ENCODE results near the gene PRDM16. TPM values are rescaled to one million over a fixed set of nuclear protein-coding genes. Genes with fewer than 3 reads are reported as not detected.

The PRDM16 gene
- total and polyA plus RNA-seq, 2 donors (not counting 1 experiment from before 2014, with no cell fraction given): 0.03 to 0.12 TPM

DNA sequence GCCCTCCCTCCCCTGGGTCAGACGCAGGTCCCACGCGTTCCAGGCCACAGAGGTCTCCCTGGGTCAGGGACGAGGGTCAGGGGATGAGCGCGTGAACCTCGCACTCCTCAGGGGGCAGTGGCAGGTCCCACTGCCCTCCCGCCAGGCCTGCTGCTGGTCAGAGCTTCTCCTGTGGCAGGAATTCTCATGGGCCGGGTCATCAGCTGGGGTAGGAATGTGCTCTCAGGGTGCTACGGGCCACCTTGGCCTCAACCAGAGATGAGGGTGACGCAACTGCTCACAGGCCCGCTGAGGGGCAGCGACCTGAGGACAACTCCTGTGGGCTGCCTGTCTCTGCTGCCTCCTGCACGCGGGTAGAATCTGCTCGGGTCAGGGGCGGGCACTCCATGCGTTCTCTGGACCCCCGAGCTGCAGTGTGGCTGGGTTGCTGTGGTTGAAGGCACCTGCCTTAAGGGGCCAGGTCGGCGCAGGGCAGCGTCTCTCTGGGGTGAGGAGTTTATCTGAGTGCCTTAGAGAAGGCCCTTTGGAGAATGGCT is 128.8 kb downstream of the PRDM16 start:
- Histone ChIP-seq H3K36me3 (replicated peaks in 1 of 2; ENCODE audit: control extremely low read depth in 1 of 2, control insufficient read depth in 1 of 2, extremely low read depth in 1 of 2, insufficient read depth in 2 of 2, low read length in 1 of 2) (no peaks in the 10 kb centered on the region), H3K9ac (ENCODE audit: low read length) (no peak overlapping the region), H3K79me2 (ENCODE audit: control insufficient read depth, insufficient read depth, low read length) (no peaks in the 10 kb centered on the region), H3K9me3 (ENCODE audit: control extremely low read depth in 1 of 3, control insufficient read depth in 2 of 3, insufficient read depth in 1 of 3, low read length in 2 of 3) (peaks cover 0 to under 1% (median 0%) of the 10 kb centered on the region in 3 donors), H3K27me3 (replicated peaks in 1 of 4; ENCODE audit: control extremely low read depth in 1 of 4, control insufficient read depth in 3 of 4, insufficient read depth in 4 of 4, low read length in 3 of 4) (no peaks in the 10 kb centered on the region), H3K27ac (ENCODE audit: low read length in 2 of 2) (no peak overlapping the region), H3K4me3 (ENCODE audit: control extremely low read depth in 1 of 5, extremely low read depth in 1 of 5, insufficient read depth in 1 of 5, low read depth in 2 of 5, low read length in 4 of 5) (no peak overlapping the region), H2AFZ (ENCODE audit: insufficient read depth, low read depth, low read length, poor library complexity, severe bottlenecking) (no peak overlapping the region), H4K20me1 (ENCODE audit: control insufficient read depth, insufficient read depth, low read length, poor library complexity, severe bottlenecking) (no peaks in the 10 kb centered on the region), H3K4me2 (replicated peaks; ENCODE audit: low read depth, low read length, poor library complexity, severe bottlenecking) (no peak overlapping the region), H3K4me1 (ENCODE audit: control insufficient read depth in 2 of 2, insufficient read depth in 2 of 2, low read length in 2 of 2) (no peaks in the 10 kb centered on the region)
- WGBS (ENCODE audit: insufficient coverage): 92% methylated on average over 22 of the region's 22 CpGs
- Mint-ChIP-seq H3K27ac (no peak overlapping the region), H3K4me1 (no peaks in the 10 kb centered on the region), H3K4me3 (no peak overlapping the region), H3K27me3 (no peaks in the 10 kb centered on the region), H3K9me3 (ENCODE audit: insufficient read depth) (no peaks in the 10 kb centered on the region)
- intact Hi-C loops (cut with micrococcal nuclease): no loop called here
- no peak for ATAC-seq (ENCODE audit: low read depth)
- no peak for DNase-seq
- CTCF ChIA-PET: no interaction called here
- POLR2A ChIA-PET: no interaction called here
- TF ChIP-seq, protein P1, sequence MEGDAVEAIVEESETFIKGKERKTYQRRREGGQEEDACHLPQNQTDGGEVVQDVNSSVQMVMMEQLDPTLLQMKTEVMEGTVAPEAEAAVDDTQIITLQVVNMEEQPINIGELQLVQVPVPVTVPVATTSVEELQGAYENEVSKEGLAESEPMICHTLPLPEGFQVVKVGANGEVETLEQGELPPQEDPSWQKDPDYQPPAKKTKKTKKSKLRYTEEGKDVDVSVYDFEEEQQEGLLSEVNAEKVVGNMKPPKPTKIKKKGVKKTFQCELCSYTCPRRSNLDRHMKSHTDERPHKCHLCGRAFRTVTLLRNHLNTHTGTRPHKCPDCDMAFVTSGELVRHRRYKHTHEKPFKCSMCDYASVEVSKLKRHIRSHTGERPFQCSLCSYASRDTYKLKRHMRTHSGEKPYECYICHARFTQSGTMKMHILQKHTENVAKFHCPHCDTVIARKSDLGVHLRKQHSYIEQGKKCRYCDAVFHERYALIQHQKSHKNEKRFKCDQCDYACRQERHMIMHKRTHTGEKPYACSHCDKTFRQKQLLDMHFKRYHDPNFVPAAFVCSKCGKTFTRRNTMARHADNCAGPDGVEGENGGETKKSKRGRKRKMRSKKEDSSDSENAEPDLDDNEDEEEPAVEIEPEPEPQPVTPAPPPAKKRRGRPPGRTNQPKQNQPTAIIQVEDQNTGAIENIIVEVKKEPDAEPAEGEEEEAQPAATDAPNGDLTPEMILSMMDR (IDR thresholded peaks at IDR 0.05): no peak
- no peak for TF ChIP-seq EZH2 (IDR thresholded peaks at IDR 0.05; ENCODE audit: borderline replicate concordance, insufficient read depth, low read depth, low read length, poor library complexity, severe bottlenecking)

DNA sequence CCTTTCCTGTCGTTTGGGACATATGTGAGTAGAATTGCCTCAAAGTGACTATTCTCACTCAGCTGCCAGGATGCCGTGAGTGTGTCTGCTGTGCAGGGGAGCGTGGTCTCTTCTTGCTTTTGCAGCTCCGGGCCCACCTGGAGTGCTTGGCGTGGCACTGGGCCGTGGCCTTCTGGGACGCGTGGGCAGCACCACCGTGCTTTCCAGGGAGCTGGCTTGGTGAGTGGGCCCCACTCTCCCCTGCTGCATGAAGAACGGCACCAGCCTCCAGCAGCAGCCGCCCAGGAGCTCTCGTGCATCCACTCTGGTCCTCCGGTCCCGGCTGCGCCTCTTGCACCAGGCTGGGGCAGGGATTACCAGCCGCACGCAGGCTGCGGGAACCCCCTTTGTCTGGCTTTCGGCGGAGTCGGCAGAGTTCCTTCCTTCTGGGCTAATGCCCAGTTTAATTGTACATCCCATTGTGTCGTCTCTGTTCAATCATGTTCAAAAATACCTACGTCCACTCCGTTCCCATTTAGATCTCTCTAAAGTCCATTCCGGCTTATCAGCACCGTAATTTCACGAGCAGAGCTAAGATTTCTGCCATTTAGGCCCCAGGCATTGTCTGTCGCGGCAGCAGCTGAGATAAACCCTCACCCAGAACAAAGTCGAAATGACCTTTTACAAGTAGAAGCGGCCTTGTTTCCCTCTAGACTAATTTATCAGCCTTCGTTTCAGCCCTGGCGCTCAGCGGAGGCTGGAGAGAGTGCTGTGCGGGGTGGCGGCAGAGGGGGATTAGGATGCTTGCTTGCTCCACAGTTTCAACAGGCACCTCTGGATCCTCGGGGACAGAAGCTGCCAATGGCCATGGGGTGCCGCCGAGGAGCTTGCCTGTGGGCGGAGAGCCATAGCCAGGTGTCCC is 129.6 kb downstream of the PRDM16 start:
- TF ChIP-seq, protein P1 (IDR thresholded peaks at IDR 0.05): no peak
- H3K4me1 Mint-ChIP-seq: no peaks in the 10 kb centered on the region
- H2AFZ ChIP-seq (ENCODE audit: insufficient read depth, low read depth, low read length, poor library complexity, severe bottlenecking): no peak overlapping the region
- no peak overlapping the region for H3K9ac ChIP-seq (ENCODE audit: low read length)
- H3K36me3 ChIP-seq (replicated peaks in 1 of 2; ENCODE audit: control extremely low read depth in 1 of 2, control insufficient read depth in 1 of 2, extremely low read depth in 1 of 2, insufficient read depth in 2 of 2, low read length in 1 of 2): no peaks in the 10 kb centered on the region
- no peaks in the 10 kb centered on the region for H3K9me3 ChIP-seq (ENCODE audit: control extremely low read depth in 1 of 3, control insufficient read depth in 2 of 3, insufficient read depth in 1 of 3, low read length in 2 of 3)
- intact Hi-C loops (cut with micrococcal nuclease): no loop called here
- no peaks in the 10 kb centered on the region for H3K4me1 ChIP-seq (ENCODE audit: control insufficient read depth in 2 of 2, insufficient read depth in 2 of 2, low read length in 2 of 2)
- H3K9me3 Mint-ChIP-seq (ENCODE audit: insufficient read depth): no peaks in the 10 kb centered on the region
- H3K4me2 ChIP-seq (replicated peaks; ENCODE audit: low read depth, low read length, poor library complexity, severe bottlenecking): no peak overlapping the region
- POLR2A ChIA-PET: no interaction called here
- DNase-seq: no peak
- no peak for ATAC-seq (ENCODE audit: low read depth)
- WGBS (ENCODE audit: insufficient coverage): 94% methylated on average over 37 of the region's 40 CpGs
- no peak overlapping the region for H3K4me3 ChIP-seq (ENCODE audit: control extremely low read depth in 1 of 5, extremely low read depth in 1 of 5, insufficient read depth in 1 of 5, low read depth in 2 of 5, low read length in 4 of 5)
- H3K27me3 Mint-ChIP-seq: no peaks in the 10 kb centered on the region
- no peaks in the 10 kb centered on the region for H4K20me1 ChIP-seq (ENCODE audit: control insufficient read depth, insufficient read depth, low read length, poor library complexity, severe bottlenecking)
- no peak overlapping the region for H3K27ac ChIP-seq (ENCODE audit: low read length in 2 of 2)
- H3K27ac Mint-ChIP-seq: no peak overlapping the region
- CTCF ChIA-PET: no interaction called here
- no peaks in the 10 kb centered on the region for H3K27me3 ChIP-seq (replicated peaks in 1 of 4; ENCODE audit: control extremely low read depth in 1 of 4, control insufficient read depth in 3 of 4, insufficient read depth in 4 of 4, low read length in 3 of 4)
- no peaks in the 10 kb centered on the region for H3K79me2 ChIP-seq (ENCODE audit: control insufficient read depth, insufficient read depth, low read length)
- H3K4me3 Mint-ChIP-seq: no peak overlapping the region
